GM23248 (cell line): ENCODE data around the gene RIPPLY3.

ENCODE experiments used
- EZH2 ChIP-seq: fragments of 200-600 bp; sonication (generic); IDR thresholded peaks from 2 replicates; pipeline ENCODE4 v1.6.1; 2018; ENCODE audit warnings: antibody characterized with exemption, mild to moderate bottlenecking; ENCODE audit not compliant: insufficient read depth, poor library complexity, severe bottlenecking
- EZH2phosphoT487 ChIP-seq: fragments of 200-600 bp; sonication (generic); IDR thresholded peaks from 2 replicates; pipeline ENCODE4 v1.6.1; 2018; ENCODE audit warnings: antibody characterized with exemption, moderate library complexity, mild to moderate bottlenecking, low read depth; ENCODE audit not compliant: insufficient read depth

DNA sequence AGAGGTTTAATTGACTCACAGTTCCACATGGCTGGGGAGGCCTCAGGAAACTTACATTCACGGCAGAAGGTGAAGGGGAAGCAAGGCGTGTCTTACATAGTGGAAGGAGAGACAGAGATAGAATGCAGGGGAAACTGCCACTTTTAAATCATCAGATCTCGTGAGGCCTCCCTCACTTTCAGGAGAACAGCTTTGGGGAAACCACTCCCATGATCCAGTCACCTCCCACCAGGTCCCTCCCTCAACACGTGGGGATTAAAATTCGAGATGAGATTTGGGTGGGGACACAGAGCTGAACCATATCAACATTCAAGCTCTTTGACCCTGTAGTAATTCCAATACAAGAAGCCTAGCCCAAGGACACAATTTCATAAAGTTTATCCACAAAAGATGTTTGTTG is 52.7 kb downstream of the RIPPLY3 start:
- no peak for TF ChIP-seq EZH2
- TF ChIP-seq EZH2phosphoT487 = no peak
